ENCODE results near the gene ITPRIPL2.
A peak's percentile ranks its signal among the peaks of the same experiment; 100 is the strongest.

Gene ITPRIPL2

DNA sequence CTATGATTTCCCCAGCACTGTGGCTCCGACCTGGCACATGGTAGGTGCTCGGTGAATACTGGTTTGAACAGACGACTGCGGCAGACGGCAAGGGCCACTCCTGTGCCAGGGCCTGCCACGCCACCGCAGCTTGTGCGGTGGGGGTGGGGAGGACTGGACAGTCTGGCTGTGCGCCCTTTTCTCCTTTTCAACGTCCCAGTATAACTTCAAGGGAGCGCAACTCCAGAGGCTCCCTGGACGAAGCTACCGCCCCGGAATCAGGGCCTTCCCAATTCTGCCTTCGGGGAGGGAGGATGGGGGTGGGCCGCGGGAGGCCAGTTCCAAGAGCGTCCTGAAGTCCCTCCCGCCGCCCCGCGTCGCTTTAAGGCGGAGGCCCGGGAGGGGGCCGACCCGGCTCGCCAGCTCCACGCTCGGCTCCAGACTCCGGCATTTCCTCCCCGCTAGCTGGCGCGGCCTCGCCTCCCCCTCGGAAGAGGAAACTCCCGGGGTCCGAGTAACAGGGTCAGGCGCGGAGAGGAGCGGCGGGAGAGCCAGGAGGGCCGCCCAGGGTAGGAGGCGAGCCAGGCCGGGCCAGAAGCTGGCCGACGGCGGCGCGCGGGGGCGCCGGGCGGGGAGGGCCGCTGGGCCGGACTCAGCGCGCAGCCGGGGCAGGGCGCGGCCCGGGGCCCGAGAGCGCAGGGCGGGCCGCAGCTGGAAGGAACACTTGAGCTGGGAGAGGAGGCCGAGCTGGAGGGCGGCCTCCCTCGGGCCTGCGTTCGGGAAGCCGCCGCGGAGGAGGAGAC is at the start of gene ITPRIPL2:
TSS of gene ITPRIPL2 (plus strand) at position 388 of the 782 bp plus-strand sequence. CDS start 498 bp downstream, outside the sequence.
- TF ChIP-seq JUND (IDR thresholded peaks at IDR 0.05; ENCODE audit: low read depth): no peak
- in situ Hi-C loops (cut with HindIII; ENCODE audit: low pct_unique_long_range_greater_than_20kb, low sequenced_read_pairs): no loop called here
- peak; percentile 89 to 98 for DNase-seq (ENCODE audit: low read depth in 1 of 2, low spot score in 1 of 2)

DNA sequence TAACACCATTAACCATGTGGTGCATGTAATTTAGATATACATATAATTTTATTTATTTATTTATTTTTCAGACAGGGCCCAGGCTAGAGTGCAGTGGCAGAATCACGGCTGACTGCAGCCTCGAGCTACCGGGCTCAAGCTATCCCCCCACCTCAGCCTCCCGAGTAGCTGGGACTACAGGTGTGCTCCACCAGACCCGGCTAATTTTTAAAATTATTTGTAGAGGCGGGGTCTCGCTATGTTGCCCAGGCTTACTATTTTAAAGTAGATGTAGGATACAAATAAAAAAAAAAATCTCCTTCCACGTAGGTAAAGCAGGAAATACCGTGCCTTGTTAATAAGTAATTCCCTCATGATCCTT is 46.8 kb upstream of the ITPRIPL2 start:
- in situ Hi-C loops (cut with HindIII; ENCODE audit: low pct_unique_long_range_greater_than_20kb, low sequenced_read_pairs): no loop called here
- TF ChIP-seq JUND (IDR thresholded peaks at IDR 0.05; ENCODE audit: low read depth): no peak
- DNase-seq (ENCODE audit: low read depth in 1 of 2, low spot score in 1 of 2): no peak

DNA sequence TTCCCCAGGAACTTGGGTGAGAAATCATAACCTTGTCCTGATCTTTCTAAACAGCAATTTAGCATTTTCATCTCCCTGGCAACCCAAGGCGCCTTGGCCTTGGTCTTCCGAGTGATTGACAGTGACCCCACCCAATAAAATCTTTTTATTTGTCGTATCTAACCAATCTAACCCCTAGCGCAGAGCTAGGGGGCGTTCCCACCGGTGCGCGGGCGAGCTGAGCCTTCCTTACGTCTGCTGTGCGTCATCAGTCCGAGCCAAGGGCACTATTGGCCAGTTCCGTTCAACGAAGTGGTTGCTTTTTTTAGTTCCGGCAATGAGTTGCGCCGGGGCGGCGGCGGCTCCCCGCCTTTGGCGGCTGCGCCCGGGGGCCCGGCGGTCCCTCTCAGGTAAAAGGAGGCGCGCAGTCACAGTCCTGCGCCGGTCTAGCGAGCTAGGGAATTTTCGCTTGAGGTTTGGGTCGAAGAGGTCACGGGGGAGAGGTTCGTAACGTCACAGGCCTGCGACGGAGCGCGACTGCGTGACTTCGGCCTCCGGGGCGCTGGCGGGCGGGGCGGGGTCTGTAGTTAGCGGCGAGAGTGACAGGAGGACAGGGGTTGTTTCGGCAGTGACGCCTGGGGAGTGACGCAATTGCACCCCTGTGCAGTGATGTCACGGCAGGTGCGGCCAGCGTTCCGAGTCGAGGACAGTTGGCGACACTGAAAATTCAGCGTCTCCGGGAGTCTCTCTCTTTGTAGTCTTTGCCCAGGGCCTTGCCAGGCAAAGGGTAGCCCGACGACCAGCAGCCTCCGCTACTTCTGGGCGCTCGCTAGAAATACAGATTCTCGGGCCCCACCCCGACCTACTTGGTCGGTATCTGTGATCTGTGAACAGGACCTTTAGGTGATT is 46.2 kb upstream of the ITPRIPL2 start, which contains the start of gene COQ7:
TSS of gene COQ7 (plus strand) at position 266 of the 888 bp plus-strand sequence. CDS start at position 317, 51 bp downstream.
- in situ Hi-C loops (cut with HindIII; ENCODE audit: low pct_unique_long_range_greater_than_20kb, low sequenced_read_pairs): no loop called here
- DNase-seq (ENCODE audit: low read depth in 1 of 2, low spot score in 1 of 2): peak; percentile 77 to 100

DNA sequence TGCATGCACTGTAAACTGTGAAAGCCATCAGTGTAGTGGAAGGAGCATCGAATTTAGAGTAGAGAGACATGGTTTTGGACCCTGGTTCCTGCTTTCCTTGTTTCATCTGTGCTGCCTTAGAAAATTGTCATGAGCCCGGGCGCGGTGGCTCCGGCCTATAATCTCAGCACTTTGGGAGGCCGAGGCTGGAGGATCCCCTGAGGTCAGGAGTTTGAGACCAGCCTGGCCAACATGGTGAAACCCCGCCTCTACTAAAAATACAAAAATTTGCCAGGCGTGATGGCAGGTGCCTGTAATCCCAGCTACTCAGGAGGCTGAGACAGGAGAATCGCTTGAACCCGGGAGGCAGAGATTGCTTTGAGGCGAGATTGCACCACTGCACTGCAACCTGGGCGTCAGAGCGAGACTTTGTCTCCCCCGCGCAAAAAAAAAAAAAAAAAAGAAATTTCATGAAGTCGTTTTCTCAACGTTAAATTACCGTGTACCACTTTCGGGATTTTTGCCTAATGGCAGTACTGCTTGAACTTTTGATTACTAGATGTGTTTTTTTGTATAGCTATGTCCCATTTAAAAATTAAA is 45.4 kb upstream of the ITPRIPL2 start:
- DNase-seq (ENCODE audit: low read depth in 1 of 2, low spot score in 1 of 2): no peak
- in situ Hi-C loops (cut with HindIII; ENCODE audit: low pct_unique_long_range_greater_than_20kb, low sequenced_read_pairs): no loop called here

More for the DNA sequence above, 46.2 kb upstream of the ITPRIPL2 start, which contains the start of gene COQ7:
- no peak for TF ChIP-seq JUND (IDR thresholded peaks at IDR 0.05; ENCODE audit: low read depth)

DNA sequence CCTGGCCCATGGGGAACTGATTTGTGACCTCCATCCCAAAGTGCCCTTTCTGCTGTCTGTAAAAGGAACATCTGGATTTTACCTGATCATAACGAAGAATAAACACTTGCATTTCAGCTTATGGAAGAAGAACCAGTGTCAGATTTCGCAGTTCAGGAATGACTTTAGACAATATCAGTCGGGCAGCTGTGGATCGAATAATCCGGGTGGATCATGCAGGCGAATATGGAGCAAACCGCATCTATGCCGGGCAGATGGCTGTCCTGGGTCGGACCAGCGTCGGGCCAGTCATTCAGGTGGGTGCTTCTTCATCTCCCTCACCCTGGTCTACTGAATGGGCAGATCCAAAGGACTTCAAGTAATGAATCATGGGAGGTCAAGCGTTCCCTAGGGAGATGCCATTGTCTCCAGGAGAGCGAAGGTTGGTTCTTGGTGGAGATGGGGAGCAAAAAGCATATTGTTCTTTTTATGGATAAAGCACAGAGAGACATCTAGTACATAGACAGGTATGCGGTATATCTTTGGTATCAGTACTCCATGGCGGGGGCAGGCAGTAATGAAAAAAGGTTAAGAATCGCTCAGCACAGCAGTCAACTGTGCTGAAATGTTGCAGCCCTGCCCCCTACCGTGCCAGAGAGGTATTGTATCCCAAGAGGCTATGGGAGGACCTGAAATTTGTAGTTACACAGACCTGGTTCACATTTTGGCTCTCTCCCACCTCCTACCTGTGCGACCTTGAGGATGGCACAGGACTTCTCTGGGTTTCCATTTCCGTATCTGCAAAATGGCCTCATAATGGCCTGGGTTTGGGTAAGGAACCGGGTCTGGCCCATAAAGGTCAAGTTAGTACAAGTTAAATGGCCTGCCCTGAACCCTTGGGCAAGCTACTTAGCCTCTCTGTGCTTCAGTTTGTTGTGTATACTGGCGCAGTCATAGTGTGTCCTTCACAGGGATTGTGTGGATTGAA is 41.7 kb upstream of the ITPRIPL2 start:
- in situ Hi-C loops (cut with HindIII; ENCODE audit: low pct_unique_long_range_greater_than_20kb, low sequenced_read_pairs): no loop called here
- DNase-seq (ENCODE audit: low read depth in 1 of 2, low spot score in 1 of 2): peak in 1 of 2 experiments; percentile 80

More for the DNA sequence above, 45.4 kb upstream of the ITPRIPL2 start:
- TF ChIP-seq JUND (IDR thresholded peaks at IDR 0.05; ENCODE audit: low read depth): no peak

DNA sequence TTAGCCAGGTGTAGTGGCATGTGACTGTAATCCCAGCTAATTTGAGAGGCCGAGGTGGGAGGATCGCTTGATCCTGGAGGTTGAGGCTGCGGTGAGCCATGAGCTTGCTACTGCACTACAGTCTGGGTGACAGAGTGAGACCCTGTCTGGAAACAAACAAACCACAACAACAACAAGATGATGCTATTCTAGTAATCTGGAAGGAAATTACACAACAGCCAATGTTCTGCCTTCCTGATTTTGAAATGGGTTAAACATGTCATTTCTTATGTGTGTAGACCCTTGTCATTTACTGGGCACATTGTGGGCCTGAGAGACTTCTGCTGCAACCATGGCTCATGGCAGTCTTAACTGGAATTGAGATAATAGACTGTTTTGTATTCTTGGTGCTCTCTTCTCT is 40.4 kb upstream of the ITPRIPL2 start:
- in situ Hi-C loops (cut with HindIII; ENCODE audit: low pct_unique_long_range_greater_than_20kb, low sequenced_read_pairs): no loop called here
- TF ChIP-seq JUND (IDR thresholded peaks at IDR 0.05; ENCODE audit: low read depth): no peak
- no peak for DNase-seq (ENCODE audit: low read depth in 1 of 2, low spot score in 1 of 2)

More for the DNA sequence above, 41.7 kb upstream of the ITPRIPL2 start:
- TF ChIP-seq JUND (IDR thresholded peaks at IDR 0.05; ENCODE audit: low read depth): no peak

DNA sequence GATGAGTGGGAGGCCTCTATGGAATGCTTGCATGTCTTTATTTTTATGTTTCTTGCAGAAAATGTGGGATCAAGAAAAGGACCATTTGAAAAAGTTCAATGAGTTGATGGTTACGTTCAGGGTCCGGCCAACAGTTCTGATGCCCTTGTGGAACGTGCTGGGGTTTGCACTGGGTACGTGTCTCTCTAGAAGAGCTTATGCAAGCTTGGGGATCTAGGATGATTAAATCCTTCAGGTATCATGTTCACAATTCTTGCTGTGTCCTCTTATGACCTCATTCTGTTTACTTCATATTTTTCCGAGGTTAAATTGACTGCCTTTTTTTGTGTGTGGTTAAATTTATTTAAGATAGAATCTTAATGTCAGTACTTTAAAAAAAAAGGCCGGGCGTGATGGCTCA is 39.9 kb upstream of the ITPRIPL2 start:
- in situ Hi-C loops (cut with HindIII; ENCODE audit: low pct_unique_long_range_greater_than_20kb, low sequenced_read_pairs): no loop called here
- DNase-seq (ENCODE audit: low read depth in 1 of 2, low spot score in 1 of 2): no peak
- TF ChIP-seq JUND (IDR thresholded peaks at IDR 0.05; ENCODE audit: low read depth): no peak

DNA sequence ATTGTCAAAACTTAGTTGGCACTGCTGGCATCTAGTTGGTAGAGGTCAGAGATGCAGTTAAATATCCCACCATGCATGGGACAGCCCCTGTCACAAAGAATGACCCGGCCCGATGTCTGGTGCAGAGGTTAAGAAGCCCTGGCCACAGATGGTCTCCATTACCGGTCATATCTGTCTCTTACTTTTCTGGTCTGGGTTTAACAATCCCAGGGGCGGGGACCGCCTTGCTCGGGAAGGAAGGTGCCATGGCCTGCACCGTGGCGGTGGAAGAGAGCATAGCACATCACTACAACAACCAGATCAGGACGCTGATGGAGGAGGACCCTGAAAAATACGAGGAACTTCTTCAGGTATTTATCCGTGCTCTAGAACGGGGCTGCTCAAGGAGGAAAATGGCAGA is 38.3 kb upstream of the ITPRIPL2 start:
- TF ChIP-seq JUND (IDR thresholded peaks at IDR 0.05; ENCODE audit: low read depth): no peak
- no peak for DNase-seq (ENCODE audit: low read depth in 1 of 2, low spot score in 1 of 2)
- in situ Hi-C loops (cut with HindIII; ENCODE audit: low pct_unique_long_range_greater_than_20kb, low sequenced_read_pairs): no loop called here

DNA sequence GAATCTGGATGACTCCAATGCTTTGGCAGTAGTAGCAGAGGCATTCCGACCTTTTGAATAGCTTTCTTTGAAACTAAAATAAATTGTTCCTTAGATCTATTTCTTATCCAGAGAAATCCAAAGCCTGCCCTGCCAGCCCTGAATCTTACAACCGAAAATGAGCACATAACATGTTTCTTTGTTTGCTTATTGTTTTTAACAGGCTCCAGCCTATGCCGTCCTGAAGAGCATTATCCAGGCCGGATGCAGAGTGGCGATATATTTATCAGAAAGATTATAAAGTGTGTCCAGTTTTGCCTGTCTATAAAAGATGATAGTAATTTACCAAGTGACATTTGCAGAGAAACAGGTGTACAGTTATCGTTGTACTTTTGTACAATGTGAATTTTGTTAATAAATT is 35.9 kb upstream of the ITPRIPL2 start:
- in situ Hi-C loops (cut with HindIII; ENCODE audit: low pct_unique_long_range_greater_than_20kb, low sequenced_read_pairs): no loop called here
- TF ChIP-seq JUND (IDR thresholded peaks at IDR 0.05; ENCODE audit: low read depth): no peak
- DNase-seq (ENCODE audit: low read depth in 1 of 2, low spot score in 1 of 2): no peak

DNA sequence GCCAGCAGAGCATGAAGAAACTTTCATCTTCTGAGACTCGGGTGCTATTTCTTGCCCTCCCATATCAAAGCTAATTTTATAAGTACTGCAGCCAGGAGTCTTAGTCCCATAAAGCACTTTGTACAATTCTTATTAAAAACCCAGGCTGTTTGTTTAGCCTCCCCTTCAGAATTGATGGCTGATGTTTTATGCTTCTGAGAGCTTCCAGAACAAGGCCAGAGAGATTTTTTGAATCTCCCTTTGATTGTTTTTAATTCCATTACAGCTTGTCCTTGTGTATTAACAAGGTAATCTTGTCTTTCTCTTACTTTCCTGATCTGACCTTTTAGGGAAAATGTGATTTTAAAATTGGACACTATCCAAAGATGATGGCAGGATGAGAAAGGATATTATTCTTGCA is 30.1 kb upstream of the ITPRIPL2 start:
- TF ChIP-seq JUND (IDR thresholded peaks at IDR 0.05; ENCODE audit: low read depth): no peak
- no peak for DNase-seq (ENCODE audit: low read depth in 1 of 2, low spot score in 1 of 2)
- in situ Hi-C loops (cut with HindIII; ENCODE audit: low pct_unique_long_range_greater_than_20kb, low sequenced_read_pairs): no loop called here

DNA sequence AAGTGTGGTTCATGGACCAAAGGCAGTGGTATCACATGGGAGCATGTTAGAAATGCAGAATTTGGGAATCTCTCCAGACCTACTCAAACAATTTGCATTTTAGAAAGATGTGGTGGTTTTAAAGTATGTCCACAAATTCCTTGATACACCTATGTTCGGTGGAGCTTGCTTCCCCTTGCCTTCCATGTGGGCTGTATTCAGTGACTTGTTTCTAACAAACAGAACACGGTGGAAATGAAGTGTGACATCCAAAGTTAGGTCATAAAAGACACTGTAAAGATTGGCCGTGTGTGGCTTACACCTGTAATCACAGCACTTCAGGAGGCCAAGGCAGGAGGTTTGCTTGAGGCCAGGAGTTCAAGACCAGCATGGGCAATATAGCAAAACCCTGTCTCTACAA is 29.6 kb upstream of the ITPRIPL2 start:
- no peak for TF ChIP-seq JUND (IDR thresholded peaks at IDR 0.05; ENCODE audit: low read depth)
- in situ Hi-C loops (cut with HindIII; ENCODE audit: low pct_unique_long_range_greater_than_20kb, low sequenced_read_pairs): no loop called here
- no peak for DNase-seq (ENCODE audit: low read depth in 1 of 2, low spot score in 1 of 2)

Data from T47D (cell line).